Activated CD4-positive, alpha-beta T cell treated with anti-CD3 and anti-CD28 coated beads for 1 hour (primary cell): ENCODE measurements around the gene PACRGL.
"Not testable (repeated sequence)": the region's sequence is repeated elsewhere in the genome, so short reads cannot be mapped to it uniquely, and the experiment has no call there.

Experiments
- DNase-seq: peaks from one replicate; pipeline ENCODE4 v3.0.0-alpha.2; 2020

The PACRGL gene

GRCh38 chr4:20724915-20725314, 24.7 kb downstream of the PACRGL start:
- no peak for DNase-seq

GRCh38 chr4:20735931-20736330, 35.7 kb downstream of the PACRGL start:
- no peak for DNase-seq

- DNase-seq: not testable (repeated sequence)
Observed at GRCh38 chr4:20746000-20746399, 45.7 kb downstream of the PACRGL start.

- DNase-seq: no peak
Observed at GRCh38 chr4:20752641-20753040, 52.4 kb downstream of the PACRGL start.

GRCh38 chr4:20754036-20754435, 53.8 kb downstream of the PACRGL start:
- no peak for DNase-seq

GRCh38 chr4:20760053-20760452, 59.8 kb downstream of the PACRGL start:
- DNase-seq: no peak

- DNase-seq: no peak
Observed at GRCh38 chr4:20761382-20761781, 61.1 kb downstream of the PACRGL start.

GRCh38 chr4:20761826-20762225, 61.6 kb downstream of the PACRGL start:
- no peak for DNase-seq

GRCh38 chr4:20764366-20764992, 64.2 kb downstream of the PACRGL start:
- DNase-seq: no peak

- no peak for DNase-seq
Observed at GRCh38 chr4:20773144-20773997, 73.1 kb downstream of the PACRGL start.

- DNase-seq: no peak
Observed at GRCh38 chr4:20778896-20779295, 78.6 kb downstream of the PACRGL start.

GRCh38 chr4:20783134-20783533, 82.9 kb downstream of the PACRGL start:
- DNase-seq: not testable (repeated sequence)

GRCh38 chr4:20787940-20788665, 87.8 kb downstream of the PACRGL start:
- no peak for DNase-seq
